G401.6 (cell line): ENCODE measurements around the gene PCGF6.
"Not testable (repeated sequence)": the region's sequence is repeated elsewhere in the genome, so short reads cannot be mapped to it uniquely, and the experiment has no call there.

ENCODE experiments used
- FAIRE-seq: peaks from 2 replicates; lab custom pipeline; 2012; peaks lifted over from hg19 to GRCh38; lab: Jason Lieb, UNC

Gene PCGF6

GRCh38 chr10:103350517-103351260 lies at the start of gene PCGF6:
Gene PCGF6 (minus strand): TSS chr10:103351140. CDS start chr10:103351066, 74 bp downstream.
- no peak for FAIRE-seq

- FAIRE-seq: no peak
Observed at GRCh38 chr10:103397191-103397825, 46.4 kb upstream of the PCGF6 start.

GRCh38 chr10:103396789-103397087 lies 45.8 kb upstream of the PCGF6 start:
- FAIRE-seq: no peak

- peak; percentile 98 for FAIRE-seq
Observed at GRCh38 chr10:103396067-103396788, 45.3 kb upstream of the PCGF6 start, which contains the start of the genes ATP5MK and PDCD11. Gene ATP5MK (minus strand): TSS chr10:103396475. CDS start chr10:103392457, 4,018 bp downstream. Gene PDCD11 (plus strand): TSS chr10:103396626. CDS start chr10:103398427, 1,801 bp downstream.

GRCh38 chr10:103395754-103396066 lies 44.8 kb upstream of the PCGF6 start:
- no peak for FAIRE-seq

GRCh38 chr10:103394180-103394579 lies 43.2 kb upstream of the PCGF6 start:
- no peak for FAIRE-seq

- FAIRE-seq: no peak
Observed at GRCh38 chr10:103382769-103383168, 31.8 kb upstream of the PCGF6 start.

- no peak for FAIRE-seq
Observed at GRCh38 chr10:103374263-103374662, 23.3 kb upstream of the PCGF6 start.

GRCh38 chr10:103373544-103373943 lies 22.6 kb upstream of the PCGF6 start:
- no peak for FAIRE-seq

- peak; percentile 96 for FAIRE-seq
Observed at GRCh38 chr10:103367782-103368518, 17.0 kb upstream of the PCGF6 start, which contains the start of gene TAF5. Gene TAF5 (plus strand): TSS chr10:103367976. CDS start chr10:103367990, 14 bp downstream.

GRCh38 chr10:103367379-103367781 lies 16.4 kb upstream of the PCGF6 start:
- FAIRE-seq: no peak

- not testable (repeated sequence) for FAIRE-seq
Observed at GRCh38 chr10:103360791-103361190, 9.9 kb upstream of the PCGF6 start.

- not testable (repeated sequence) for FAIRE-seq
Observed at GRCh38 chr10:103359493-103359892, 8.6 kb upstream of the PCGF6 start.

GRCh38 chr10:103355906-103356599 lies 5.1 kb upstream of the PCGF6 start:
- FAIRE-seq: no peak

- FAIRE-seq: not testable (repeated sequence)
Observed at GRCh38 chr10:103354567-103354966, 3.6 kb upstream of the PCGF6 start.

GRCh38 chr10:103353281-103353680 lies 2.3 kb upstream of the PCGF6 start:
- FAIRE-seq: peak; percentile 51

GRCh38 chr10:103350175-103350516 lies 794 bp downstream of the PCGF6 start:
- no peak for FAIRE-seq

GRCh38 chr10:103336370-103336769 lies 14.6 kb downstream of the PCGF6 start:
- no peak for FAIRE-seq

GRCh38 chr10:103334567-103334966 lies 16.4 kb downstream of the PCGF6 start:
- FAIRE-seq: no peak

GRCh38 chr10:103333934-103334520 lies 16.9 kb downstream of the PCGF6 start:
- FAIRE-seq: peak; percentile 97

GRCh38 chr10:103327906-103328305 lies 23.0 kb downstream of the PCGF6 start:
- FAIRE-seq: no peak

GRCh38 chr10:103316087-103316486 lies 34.9 kb downstream of the PCGF6 start:
- FAIRE-seq: no peak
